Adrenal gland (tissue), 5 donors: ENCODE measurements around the gene RAPGEF4.

Source experiments
- POLR2A ChIP-seq, 2 donors: fragments of 450-650 bp; IDR thresholded peaks; one replicate each; pipeline ENCODE4 v1.6.1; 2017; ENCODE audit warnings: antibody characterized with exemption in 2 of 2, mild to moderate bottlenecking in 2 of 2, moderate library complexity in 1 of 2
- TF ChIP-seq, protein P1 (sequence below), 6 experiments: fragments of 450-650 bp in 4 of 6; fragments of 200-600 bp in 2 of 6; sonication (generic) in 1 of 6; IDR thresholded peaks; 1 replicate in 5 of 6; 2 replicates in 1 of 6; pipeline versions ENCODE4 v1.5.1 to v1.8.0; 2016 to 2021; ENCODE audit warnings: antibody characterized with exemption in 6 of 6, mild to moderate bottlenecking in 2 of 6, moderate library complexity in 1 of 6
- donor health status: DM: no; HTN: no; CAD: no.

DNA sequence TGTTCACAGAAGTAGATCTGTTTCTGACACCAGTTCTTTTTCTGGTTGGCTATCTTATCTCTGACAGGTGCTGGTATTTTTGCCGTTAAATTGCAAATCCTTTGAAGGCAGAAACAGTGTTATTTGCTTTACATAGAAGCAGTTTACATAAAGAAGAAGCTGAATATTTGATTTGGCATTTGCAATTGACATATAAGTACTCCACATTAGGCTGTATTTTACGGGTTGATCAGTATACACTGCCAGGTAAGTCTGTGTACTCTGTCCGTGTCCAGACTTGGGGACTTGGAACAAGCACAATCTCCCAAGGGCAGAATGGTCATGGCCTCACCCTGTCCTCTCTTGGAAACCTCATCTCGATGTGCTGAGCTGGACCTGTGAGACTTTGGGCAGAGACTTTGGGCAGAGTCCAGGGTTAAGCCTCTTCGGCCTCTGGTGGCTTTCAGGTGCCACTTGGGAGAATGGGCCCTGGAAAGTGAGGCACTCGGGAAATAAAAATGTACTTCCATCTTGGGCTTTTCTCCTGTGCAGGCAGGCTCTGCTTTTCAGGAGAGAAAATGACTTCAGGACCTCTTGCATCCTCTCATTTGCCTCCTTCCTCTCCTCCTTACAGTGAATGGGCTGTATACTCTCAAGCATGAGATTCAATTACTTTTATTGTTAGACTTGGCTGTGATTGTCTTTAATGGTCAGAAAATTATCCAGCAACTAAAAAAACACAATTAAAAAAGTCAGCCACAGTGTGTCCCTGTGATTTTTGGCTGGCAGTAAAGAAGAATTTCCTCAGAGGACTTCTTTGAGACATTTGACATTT is 108.5 kb downstream of the RAPGEF4 start:
- TF ChIP-seq, protein P1, sequence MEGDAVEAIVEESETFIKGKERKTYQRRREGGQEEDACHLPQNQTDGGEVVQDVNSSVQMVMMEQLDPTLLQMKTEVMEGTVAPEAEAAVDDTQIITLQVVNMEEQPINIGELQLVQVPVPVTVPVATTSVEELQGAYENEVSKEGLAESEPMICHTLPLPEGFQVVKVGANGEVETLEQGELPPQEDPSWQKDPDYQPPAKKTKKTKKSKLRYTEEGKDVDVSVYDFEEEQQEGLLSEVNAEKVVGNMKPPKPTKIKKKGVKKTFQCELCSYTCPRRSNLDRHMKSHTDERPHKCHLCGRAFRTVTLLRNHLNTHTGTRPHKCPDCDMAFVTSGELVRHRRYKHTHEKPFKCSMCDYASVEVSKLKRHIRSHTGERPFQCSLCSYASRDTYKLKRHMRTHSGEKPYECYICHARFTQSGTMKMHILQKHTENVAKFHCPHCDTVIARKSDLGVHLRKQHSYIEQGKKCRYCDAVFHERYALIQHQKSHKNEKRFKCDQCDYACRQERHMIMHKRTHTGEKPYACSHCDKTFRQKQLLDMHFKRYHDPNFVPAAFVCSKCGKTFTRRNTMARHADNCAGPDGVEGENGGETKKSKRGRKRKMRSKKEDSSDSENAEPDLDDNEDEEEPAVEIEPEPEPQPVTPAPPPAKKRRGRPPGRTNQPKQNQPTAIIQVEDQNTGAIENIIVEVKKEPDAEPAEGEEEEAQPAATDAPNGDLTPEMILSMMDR (IDR thresholded peaks at IDR 0.05): no peak
- no peak for TF ChIP-seq POLR2A (IDR thresholded peaks at IDR 0.05)
